Neural crest cell (in vitro differentiated cells): ENCODE measurements around the gene SEMA3G. TPM values are rescaled to one million over a fixed set of nuclear protein-coding genes. Genes with fewer than 3 reads are reported as not detected.

ENCODE experiments used
- DNase-seq: peaks from one replicate; pipeline ENCODE4 v3.0.0; 2021; ENCODE audit warnings: low read depth, mixed read lengths, low spot score
- H3K27ac Mint-ChIP-seq: one replicate; pipeline ENCODE4 v1.8.0; 2021; ENCODE audit warnings: mild to moderate bottlenecking, mixed read lengths; ENCODE audit not compliant: unreplicated experiment
- H3K27me3 Mint-ChIP-seq: 2 replicates; pipeline ENCODE4 v1.8.0; 2021; ENCODE audit warnings: low read depth, mild to moderate bottlenecking, mixed read lengths
- H3K36me3 Mint-ChIP-seq: 2 replicates; pipeline ENCODE4 v1.8.0; 2021; ENCODE audit warnings: low read depth, mild to moderate bottlenecking, mixed read lengths
- H3K4me1 Mint-ChIP-seq: 2 replicates; pipeline ENCODE4 v1.8.0; 2021; ENCODE audit warnings: mixed read lengths
- H3K4me3 Mint-ChIP-seq: one replicate; pipeline ENCODE4 v1.8.0; 2021; ENCODE audit warnings: mild to moderate bottlenecking, mixed read lengths
- H3K9me3 Mint-ChIP-seq: 2 replicates; pipeline ENCODE4 v1.8.0; 2021; ENCODE audit warnings: mixed read lengths
- total RNA-seq: library from RNA; stranded (reverse); gene quantifications from 2 replicates; pipeline ENCODE4 v1.2.1, GENCODE V29; 2021
- TF ChIP-seq, protein P1 (sequence below): fragments of 200-600 bp; sonication (generic); conservative IDR thresholded peaks from 2 replicates; pipeline ENCODE4 v1.5.0; 2021; ENCODE audit warnings: antibody characterized with exemption, mild to moderate bottlenecking

Gene SEMA3G
- total RNA-seq, 1 donor from 2014 or later, result 5.2 TPM

DNA sequence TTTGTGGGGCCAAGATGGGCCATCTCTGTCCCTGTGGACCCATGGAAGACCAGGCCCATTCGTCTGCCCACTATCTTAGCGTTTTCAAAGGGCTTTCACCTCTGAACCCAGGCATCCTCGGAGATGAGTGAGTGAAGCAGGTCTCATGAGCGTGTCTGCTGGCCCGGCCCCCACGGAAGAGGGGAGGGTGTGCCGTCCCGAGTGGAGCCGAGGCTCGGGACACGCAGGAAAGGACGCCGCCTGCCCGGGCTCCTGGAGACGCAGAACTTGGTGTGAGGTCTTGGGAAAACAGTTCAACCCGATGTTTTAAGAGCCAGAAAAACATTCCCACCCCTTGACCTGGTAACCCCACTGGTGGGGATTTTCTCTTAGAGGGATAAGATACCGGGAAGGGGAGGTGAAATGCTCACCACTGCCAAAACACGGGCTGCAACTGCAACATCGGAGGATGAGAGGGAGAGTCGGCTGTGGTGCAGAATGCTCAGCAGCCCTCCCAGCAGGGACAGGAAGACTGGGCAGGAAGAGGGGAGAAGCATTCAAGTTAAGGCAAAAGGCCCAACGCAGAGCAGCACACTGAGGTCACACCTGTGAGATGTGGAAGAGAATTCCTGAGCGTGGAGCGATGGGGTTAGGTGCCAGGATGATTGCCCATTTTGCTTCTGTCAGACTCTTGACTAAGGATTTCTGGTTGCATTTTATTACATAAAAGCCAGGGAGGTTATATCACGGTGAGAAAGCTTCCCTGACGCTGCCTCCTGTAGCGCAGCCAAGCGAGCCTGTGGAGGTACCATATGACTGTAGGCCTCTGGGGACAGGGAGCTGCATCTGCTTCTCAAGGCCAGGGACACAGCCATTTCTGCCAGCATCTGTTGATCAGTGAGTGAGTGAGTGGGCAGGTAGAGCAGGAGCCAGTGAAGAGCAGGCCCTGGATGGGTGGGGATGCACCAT, 36.1 kb upstream of the SEMA3G start:
- no peak overlapping the region for H3K27ac Mint-ChIP-seq
- H3K4me3 Mint-ChIP-seq, result no peak overlapping the region
- H3K4me1 Mint-ChIP-seq, result peaks cover 35% of the 10 kb centered on the region
- H3K36me3 Mint-ChIP-seq, result peaks cover 23% of the 10 kb centered on the region
- no peaks in the 10 kb centered on the region for H3K9me3 Mint-ChIP-seq
- TF ChIP-seq, protein P1, sequence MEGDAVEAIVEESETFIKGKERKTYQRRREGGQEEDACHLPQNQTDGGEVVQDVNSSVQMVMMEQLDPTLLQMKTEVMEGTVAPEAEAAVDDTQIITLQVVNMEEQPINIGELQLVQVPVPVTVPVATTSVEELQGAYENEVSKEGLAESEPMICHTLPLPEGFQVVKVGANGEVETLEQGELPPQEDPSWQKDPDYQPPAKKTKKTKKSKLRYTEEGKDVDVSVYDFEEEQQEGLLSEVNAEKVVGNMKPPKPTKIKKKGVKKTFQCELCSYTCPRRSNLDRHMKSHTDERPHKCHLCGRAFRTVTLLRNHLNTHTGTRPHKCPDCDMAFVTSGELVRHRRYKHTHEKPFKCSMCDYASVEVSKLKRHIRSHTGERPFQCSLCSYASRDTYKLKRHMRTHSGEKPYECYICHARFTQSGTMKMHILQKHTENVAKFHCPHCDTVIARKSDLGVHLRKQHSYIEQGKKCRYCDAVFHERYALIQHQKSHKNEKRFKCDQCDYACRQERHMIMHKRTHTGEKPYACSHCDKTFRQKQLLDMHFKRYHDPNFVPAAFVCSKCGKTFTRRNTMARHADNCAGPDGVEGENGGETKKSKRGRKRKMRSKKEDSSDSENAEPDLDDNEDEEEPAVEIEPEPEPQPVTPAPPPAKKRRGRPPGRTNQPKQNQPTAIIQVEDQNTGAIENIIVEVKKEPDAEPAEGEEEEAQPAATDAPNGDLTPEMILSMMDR, result no peak
- no peak for DNase-seq
- H3K27me3 Mint-ChIP-seq, result no peaks in the 10 kb centered on the region

DNA sequence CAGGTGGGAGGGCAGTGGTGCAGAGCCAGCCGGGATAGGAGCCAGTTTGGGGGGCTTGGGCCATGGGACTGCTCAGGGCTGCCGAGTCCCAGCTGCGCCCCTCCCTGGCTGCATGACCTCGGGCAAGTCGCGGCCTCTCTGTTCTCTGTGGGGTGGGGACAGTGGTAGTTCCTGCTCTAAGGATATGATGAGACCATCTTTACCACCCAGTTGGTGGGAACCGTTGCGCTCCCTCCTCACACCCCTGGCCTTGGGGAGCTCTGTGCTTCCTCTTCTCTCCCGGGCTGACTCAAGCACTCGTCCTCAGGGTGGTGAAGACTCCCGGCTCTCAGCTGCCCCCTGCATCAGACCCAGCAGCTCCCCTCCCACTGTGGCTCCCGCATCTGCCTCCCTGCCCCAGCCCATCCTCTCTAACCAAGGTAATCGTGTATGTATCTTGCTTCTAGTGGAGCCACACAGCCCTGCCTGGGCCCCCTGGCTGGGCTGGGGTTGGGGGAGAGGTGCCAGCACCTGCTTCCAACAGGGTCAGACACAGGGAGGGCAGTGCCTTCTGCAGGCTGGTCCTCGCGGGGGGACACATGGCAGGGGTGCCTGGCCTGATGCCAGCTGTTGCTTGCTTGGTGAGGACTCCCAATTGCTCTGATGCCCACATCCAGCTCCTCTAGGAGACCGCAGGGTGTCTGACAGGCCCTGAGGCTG, 35.1 kb upstream of the SEMA3G start:
- Mint-ChIP-seq H3K9me3 (no peaks in the 10 kb centered on the region), H3K36me3 (peaks cover 23% of the 10 kb centered on the region), H3K27ac (no peak overlapping the region), H3K4me3 (no peak overlapping the region), H3K27me3 (no peaks in the 10 kb centered on the region), H3K4me1 (peaks cover 34% of the 10 kb centered on the region)
- no peak for DNase-seq
- TF ChIP-seq, protein P1, result no peak

DNA sequence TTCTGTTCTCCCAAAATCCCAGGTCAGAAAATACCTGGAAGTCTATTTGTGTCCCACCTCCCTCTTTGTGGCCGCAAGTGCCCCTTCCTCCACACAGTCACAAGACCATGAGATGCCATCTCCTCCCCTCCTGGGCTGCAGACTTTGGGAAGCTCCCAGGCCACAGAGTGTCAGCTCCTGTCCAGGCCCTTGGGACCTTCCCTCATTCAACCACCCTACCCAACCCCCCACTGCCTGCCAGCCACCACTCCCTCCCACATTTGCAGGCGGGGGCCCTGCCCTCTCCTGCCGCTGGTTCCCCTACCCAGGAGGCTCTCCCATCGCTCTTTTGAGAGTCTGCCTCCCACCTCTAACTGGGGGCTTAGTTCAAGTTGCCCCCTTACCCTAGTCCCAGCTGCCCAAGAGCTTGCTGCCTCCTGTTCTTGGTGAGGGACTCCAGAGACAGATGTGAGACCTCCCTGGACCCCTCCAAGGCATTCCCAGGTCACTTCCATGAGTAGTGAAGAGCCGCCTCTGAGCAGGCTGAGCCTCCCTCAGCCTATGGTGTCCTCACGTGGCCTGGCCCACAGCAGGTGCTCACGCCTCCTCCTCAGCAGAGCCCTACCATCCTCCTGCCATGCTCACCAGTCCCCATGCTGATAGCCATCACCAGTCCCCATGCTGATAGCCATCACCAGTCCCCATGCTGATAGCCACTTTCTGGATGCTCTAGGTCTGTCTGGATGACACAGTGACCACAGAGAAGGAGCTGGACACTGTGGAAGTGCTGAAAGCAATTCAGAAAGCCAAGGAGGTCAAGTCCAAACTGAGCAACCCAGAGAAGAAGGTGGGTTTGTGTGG, 34.4 kb upstream of the SEMA3G start:
- Mint-ChIP-seq H3K9me3 (no peaks in the 10 kb centered on the region), H3K4me3 (no peak overlapping the region), H3K36me3 (peaks cover 23% of the 10 kb centered on the region), H3K27me3 (no peaks in the 10 kb centered on the region), H3K4me1 (peaks cover 27% of the 10 kb centered on the region), H3K27ac (no peak overlapping the region)
- TF ChIP-seq, protein P1, result no peak
- no peak for DNase-seq

DNA sequence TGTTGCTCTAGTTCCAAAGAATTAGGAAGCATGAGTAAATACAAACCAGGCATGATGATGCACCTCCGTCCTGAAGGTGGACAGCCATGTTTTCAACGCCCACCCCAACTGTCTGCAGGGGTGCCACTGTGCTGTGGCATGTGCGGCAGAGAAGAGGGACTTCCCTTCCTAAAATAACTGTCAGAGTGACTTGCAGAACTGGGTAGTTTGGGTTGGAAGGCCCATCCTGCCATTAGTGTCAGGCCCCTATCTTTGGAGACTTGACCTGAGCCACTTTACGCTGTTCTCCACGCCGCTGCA, 32.8 kb upstream of the SEMA3G start:
- Mint-ChIP-seq H3K27me3 (no peaks in the 10 kb centered on the region), H3K9me3 (no peaks in the 10 kb centered on the region), H3K4me1 (peaks cover 12% of the 10 kb centered on the region), H3K36me3 (peaks cover 22% of the 10 kb centered on the region), H3K27ac (no peak overlapping the region), H3K4me3 (no peak overlapping the region)
- DNase-seq, result no peak
- TF ChIP-seq, protein P1, result no peak

DNA sequence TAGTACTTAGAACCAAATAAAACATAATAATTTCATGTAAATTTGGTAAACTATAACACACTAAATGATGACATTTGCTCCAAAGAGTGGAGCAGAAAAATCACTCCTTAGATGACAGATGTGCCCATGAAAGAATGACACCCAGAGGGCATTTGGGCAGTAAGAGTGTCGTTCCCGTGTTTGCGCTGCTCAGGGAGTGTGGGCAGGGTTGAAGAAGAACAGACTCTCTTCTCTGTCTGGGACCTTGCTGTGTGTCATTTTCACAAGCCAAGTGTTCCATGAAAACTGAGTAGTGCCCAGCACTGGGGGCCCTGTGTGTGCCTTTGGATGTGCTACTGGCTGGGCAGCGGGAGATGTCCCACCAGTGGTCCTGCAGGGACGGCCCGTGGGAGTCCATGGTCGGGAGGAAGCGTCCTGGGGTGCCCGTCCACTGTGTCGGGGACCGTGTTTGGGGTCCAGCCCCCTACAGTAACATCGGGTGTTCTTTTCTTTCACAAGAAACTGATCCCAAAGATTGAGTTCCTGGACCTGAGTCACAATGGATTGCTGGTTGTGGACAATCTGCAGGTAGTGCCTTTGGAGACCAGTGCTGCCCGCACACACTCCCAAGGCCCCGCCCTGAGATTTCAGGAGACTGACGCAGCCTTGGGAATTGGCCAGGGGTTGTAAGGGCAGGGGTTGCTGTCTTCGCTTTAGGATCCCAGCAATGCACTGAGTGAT, 32.3 kb upstream of the SEMA3G start:
- Mint-ChIP-seq H3K36me3 (peaks cover 18% of the 10 kb centered on the region), H3K9me3 (no peaks in the 10 kb centered on the region), H3K27ac (no peak overlapping the region), H3K4me1 (peaks cover 7% of the 10 kb centered on the region), H3K4me3 (no peak overlapping the region), H3K27me3 (no peaks in the 10 kb centered on the region)
- DNase-seq, result no peak
- TF ChIP-seq, protein P1, result no peak
